ENCODE measurements around the gene CSPG4.
"Not testable (repeated sequence)": the region's sequence is repeated elsewhere in the genome, so short reads cannot be mapped to it uniquely, and the experiment has no call there.

Gene CSPG4

DNA sequence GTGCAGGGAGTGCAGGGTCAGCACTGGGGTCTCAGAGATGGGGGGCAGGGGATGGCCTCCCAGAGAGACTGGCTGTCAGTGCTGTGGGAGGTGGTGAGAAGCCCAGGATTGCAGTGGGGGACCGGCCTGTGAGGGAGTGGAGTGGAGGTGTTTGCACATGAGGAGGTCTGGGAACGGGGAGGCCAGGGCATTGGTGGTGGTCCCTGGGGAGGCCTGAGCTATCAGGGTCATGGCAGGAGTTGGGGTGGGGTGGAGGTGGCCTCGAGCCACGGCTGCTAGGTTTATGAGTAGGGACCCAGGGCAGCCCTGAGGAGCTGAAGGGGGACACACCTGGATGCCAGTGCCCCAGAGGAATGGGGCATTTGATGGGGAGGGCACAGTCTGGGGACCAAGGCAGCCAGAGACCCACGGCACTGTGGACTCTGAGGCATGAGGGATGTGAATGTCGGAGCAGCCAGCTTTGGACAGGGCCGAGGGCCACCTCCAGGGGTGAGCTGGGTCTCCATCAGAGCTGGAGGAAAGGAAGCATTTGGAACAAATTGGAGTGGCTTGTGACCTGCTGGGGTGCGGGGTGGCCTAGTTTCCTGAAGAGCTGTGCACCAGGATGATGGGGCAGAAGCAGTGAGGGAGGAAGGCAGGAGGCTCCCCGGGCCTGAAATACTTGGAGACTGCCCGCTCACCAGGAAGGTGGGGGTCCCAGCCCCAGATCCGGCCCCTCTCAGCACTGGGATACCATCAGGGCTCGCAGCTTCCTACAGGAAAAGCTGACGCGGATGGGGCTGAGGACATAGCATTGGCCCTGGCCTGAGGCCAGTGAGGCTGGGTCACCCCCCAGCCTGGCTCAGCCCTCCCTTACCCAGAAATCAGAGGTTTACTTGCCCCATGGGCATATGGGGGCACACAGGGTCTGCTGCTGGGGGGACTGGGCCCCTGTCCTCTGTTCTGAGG is 9.5 kb upstream of the CSPG4 start:
- Mint-ChIP-seq H3K36me3 (ENCODE audit: low read depth) (no peaks in the 10 kb centered on the region), H3K9me3 (no peaks in the 10 kb centered on the region), H3K4me3 (no peak overlapping the region), H3K27ac (peak overlapping the region; percentile 8), H3K4me1 (ENCODE audit: low read depth) (peaks cover 4% of the 10 kb centered on the region), H3K27me3 (ENCODE audit: low read depth) (no peaks in the 10 kb centered on the region)

- no peaks in the 10 kb centered on the region for H3K9me3 Mint-ChIP-seq
- peak overlapping the region; percentile 21 for H3K27ac Mint-ChIP-seq
- H3K4me1 Mint-ChIP-seq (ENCODE audit: low read depth): peaks cover 4% of the 10 kb centered on the region
- H3K4me3 Mint-ChIP-seq: no peak overlapping the region
- H3K27me3 Mint-ChIP-seq (ENCODE audit: low read depth): no peaks in the 10 kb centered on the region
- no peaks in the 10 kb centered on the region for H3K36me3 Mint-ChIP-seq (ENCODE audit: low read depth)
Observed at GRCh38 chr15:75721480-75721922, 8.9 kb upstream of the CSPG4 start.

- H3K36me3 Mint-ChIP-seq (ENCODE audit: low read depth): no peaks in the 10 kb centered on the region
- H3K9me3 Mint-ChIP-seq: no peaks in the 10 kb centered on the region
- H3K27me3 Mint-ChIP-seq (ENCODE audit: low read depth): no peaks in the 10 kb centered on the region
- no peak overlapping the region for H3K4me3 Mint-ChIP-seq
- peak overlapping the region; percentile 21 for H3K27ac Mint-ChIP-seq
- H3K4me1 Mint-ChIP-seq (ENCODE audit: low read depth): peaks cover 4% of the 10 kb centered on the region
Observed at GRCh38 chr15:75720787-75721479, 8.3 kb upstream of the CSPG4 start.

- Mint-ChIP-seq H3K9me3 (no peaks in the 10 kb centered on the region), H3K4me1 (ENCODE audit: low read depth) (peaks cover 4% of the 10 kb centered on the region), H3K27me3 (ENCODE audit: low read depth) (no peaks in the 10 kb centered on the region), H3K36me3 (ENCODE audit: low read depth) (no peaks in the 10 kb centered on the region), H3K27ac (no peak overlapping the region), H3K4me3 (no peak overlapping the region)
Observed at GRCh38 chr15:75720297-75720696, 7.6 kb upstream of the CSPG4 start.

DNA sequence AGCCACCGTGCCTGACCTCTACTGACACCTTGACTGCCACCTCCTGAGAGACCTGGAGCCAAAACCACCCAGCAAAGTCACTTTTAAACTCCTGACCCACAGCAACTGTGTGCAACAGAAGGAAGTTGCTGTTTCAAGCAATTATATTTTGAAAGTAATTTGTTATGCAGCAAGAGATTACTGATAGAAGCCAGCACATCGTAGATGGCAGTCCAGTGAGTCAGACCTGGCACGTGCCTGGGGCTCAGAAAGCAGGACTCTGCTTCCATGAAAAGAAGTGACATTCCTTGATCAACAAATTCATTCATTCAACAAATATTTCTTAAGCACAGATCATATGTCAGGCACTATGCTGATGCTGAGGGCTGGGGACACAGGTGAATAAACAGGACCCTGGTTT is 5.7 kb upstream of the CSPG4 start:
- H3K4me3 Mint-ChIP-seq: no peak overlapping the region
- H3K4me1 Mint-ChIP-seq (ENCODE audit: low read depth): peaks cover 4% of the 10 kb centered on the region
- H3K27me3 Mint-ChIP-seq (ENCODE audit: low read depth): peaks cover 13% of the 10 kb centered on the region
- no peak overlapping the region for H3K27ac Mint-ChIP-seq
- no peaks in the 10 kb centered on the region for H3K36me3 Mint-ChIP-seq (ENCODE audit: low read depth)
- no peaks in the 10 kb centered on the region for H3K9me3 Mint-ChIP-seq

DNA sequence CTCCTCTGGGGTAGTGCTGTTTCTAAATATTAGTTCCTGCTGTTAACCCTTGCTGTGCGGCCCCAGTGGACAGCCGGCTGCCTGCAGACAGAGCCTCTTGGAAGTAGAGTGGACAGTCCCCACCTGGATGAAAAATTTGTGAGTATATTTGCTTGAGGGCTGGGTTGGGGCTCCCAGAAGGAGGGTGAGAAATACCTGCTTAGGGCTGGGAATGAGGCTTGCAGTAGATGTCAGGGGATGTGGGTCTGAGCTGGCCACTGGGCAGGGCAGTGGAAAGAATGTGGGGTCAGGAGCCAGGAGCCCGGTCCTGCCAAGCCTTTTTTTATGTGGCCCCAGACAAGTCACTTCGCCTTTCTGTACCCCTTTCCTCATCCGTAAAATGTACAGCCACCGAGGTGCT is 4.4 kb upstream of the CSPG4 start:
- H3K27me3 Mint-ChIP-seq (ENCODE audit: low read depth): peaks cover 17% of the 10 kb centered on the region
- H3K36me3 Mint-ChIP-seq (ENCODE audit: low read depth); H3K9me3 Mint-ChIP-seq; H3K4me1 Mint-ChIP-seq (ENCODE audit: low read depth); H3K4me3 Mint-ChIP-seq; H3K27ac Mint-ChIP-seq: not testable (repeated sequence)

DNA sequence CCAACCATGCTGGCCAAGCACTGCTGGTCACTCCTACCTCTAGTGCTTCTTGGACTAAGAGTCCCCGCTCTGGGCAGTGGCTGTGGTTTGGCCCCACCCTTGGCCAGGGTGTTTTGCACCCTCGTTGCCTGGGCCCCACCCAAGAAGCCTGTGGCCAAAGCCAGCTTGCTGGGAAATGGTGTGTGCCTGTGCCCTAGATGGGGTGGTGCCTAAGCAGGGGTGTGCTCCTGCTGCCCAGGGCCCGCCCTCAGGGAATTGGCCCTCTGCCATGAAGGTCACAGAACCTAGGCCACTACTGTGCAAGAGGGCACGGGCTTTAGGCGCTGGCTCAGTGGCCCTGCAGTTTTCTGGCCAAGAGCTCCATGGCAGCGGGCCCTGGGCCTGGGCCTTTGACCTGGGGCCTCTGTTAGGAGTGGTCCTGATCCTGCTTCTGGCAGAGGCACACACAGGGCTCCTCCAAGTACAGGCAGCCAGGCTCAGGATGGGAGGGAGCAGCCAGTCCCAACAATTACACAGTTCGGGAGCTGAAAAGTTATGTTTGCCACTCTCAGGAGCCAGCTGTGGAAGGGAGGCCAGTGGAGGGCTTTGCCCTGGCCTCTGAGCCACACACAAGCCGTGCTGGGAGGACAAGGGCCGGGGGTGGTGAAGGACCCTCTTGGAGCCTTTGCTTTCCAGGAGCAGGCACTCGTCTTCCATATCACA is 3.8 kb upstream of the CSPG4 start:
- not testable (repeated sequence) for H3K36me3 Mint-ChIP-seq (ENCODE audit: low read depth); H3K27ac Mint-ChIP-seq; H3K4me3 Mint-ChIP-seq; H3K9me3 Mint-ChIP-seq; H3K4me1 Mint-ChIP-seq (ENCODE audit: low read depth)
- H3K27me3 Mint-ChIP-seq (ENCODE audit: low read depth): peaks cover 21% of the 10 kb centered on the region

- H3K27ac Mint-ChIP-seq; H3K4me1 Mint-ChIP-seq (ENCODE audit: low read depth); H3K36me3 Mint-ChIP-seq (ENCODE audit: low read depth); H3K9me3 Mint-ChIP-seq; H3K4me3 Mint-ChIP-seq: not testable (repeated sequence)
- peaks cover 22% of the 10 kb centered on the region for H3K27me3 Mint-ChIP-seq (ENCODE audit: low read depth)
Observed at GRCh38 chr15:75715312-75715832, 2.7 kb upstream of the CSPG4 start.

DNA sequence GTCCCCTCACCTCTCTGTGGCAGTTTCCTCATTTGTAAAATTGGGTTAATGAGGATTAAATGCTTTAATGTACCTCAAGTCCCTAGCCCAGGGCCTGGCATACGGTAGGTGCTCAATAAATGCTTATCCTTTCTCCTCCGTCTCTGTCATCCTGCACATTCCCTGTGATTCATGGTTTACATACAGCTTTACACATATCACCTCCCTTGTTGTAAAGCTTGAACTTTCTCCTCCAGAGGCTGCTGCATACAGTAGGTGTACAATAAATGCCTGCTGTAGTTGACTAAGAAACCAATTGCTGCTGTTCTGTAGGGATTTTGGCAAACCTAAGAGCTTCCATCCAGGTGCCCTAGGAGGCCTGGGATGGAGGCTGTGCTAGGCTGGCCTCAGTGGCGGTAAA is 1.5 kb upstream of the CSPG4 start:
- Mint-ChIP-seq H3K9me3 (no peaks in the 10 kb centered on the region), H3K36me3 (ENCODE audit: low read depth) (no peaks in the 10 kb centered on the region), H3K4me3 (no peak overlapping the region), H3K4me1 (ENCODE audit: low read depth) (no peaks in the 10 kb centered on the region), H3K27ac (peak overlapping the region; percentile 43), H3K27me3 (ENCODE audit: low read depth) (peaks cover 22% of the 10 kb centered on the region)

- H3K27ac Mint-ChIP-seq: peak overlapping the region; percentile 45
- H3K27me3 Mint-ChIP-seq (ENCODE audit: low read depth): peaks cover 22% of the 10 kb centered on the region
Observed at GRCh38 chr15:75713338-75713895, 769 bp upstream of the CSPG4 start.

DNA sequence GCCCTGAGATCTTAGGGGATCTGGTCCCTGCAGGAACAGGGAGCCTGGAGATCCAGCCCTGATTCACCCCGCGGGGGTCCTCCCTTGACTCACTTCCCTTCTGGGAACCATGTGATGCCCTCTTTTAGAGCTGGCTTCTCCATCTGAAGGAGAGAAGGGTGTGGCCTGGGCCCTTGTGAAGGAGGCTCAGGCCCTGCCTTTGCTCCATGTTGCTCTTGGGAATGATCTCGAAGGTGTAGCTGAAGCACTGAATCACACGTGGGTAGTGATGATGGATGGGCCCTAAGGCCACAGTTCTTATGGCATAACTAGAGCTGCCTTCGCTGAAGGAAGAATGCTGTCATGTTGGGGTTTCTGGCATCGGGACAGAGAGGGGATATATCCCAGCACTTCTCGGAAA is 1.2 kb downstream of the CSPG4 start:
- H3K4me1 Mint-ChIP-seq (ENCODE audit: low read depth); H3K9me3 Mint-ChIP-seq; H3K27ac Mint-ChIP-seq; H3K36me3 Mint-ChIP-seq (ENCODE audit: low read depth); H3K4me3 Mint-ChIP-seq: not testable (repeated sequence)
- H3K27me3 Mint-ChIP-seq (ENCODE audit: low read depth): peaks cover 22% of the 10 kb centered on the region

More at GRCh38 chr15:75713338-75713895, 769 bp upstream of the CSPG4 start:
- H3K9me3 Mint-ChIP-seq: no peaks in the 10 kb centered on the region
- H3K4me3 Mint-ChIP-seq: no peak overlapping the region
- H3K4me1 Mint-ChIP-seq (ENCODE audit: low read depth): no peaks in the 10 kb centered on the region
- no peaks in the 10 kb centered on the region for H3K36me3 Mint-ChIP-seq (ENCODE audit: low read depth)

GRCh38 chr15:75710874-75711273 is 1.8 kb downstream of the CSPG4 start:
- not testable (repeated sequence) for H3K4me3 Mint-ChIP-seq; H3K4me1 Mint-ChIP-seq (ENCODE audit: low read depth)
- peaks cover 22% of the 10 kb centered on the region for H3K27me3 Mint-ChIP-seq (ENCODE audit: low read depth)

GRCh38 chr15:75709458-75709857 is 3.2 kb downstream of the CSPG4 start:
- H3K4me1 Mint-ChIP-seq (ENCODE audit: low read depth); H3K27ac Mint-ChIP-seq; H3K4me3 Mint-ChIP-seq; H3K9me3 Mint-ChIP-seq; H3K36me3 Mint-ChIP-seq (ENCODE audit: low read depth): not testable (repeated sequence)
- peaks cover 19% of the 10 kb centered on the region for H3K27me3 Mint-ChIP-seq (ENCODE audit: low read depth)

More at GRCh38 chr15:75710874-75711273, 1.8 kb downstream of the CSPG4 start:
- not testable (repeated sequence) for H3K9me3 Mint-ChIP-seq; H3K27ac Mint-ChIP-seq; H3K36me3 Mint-ChIP-seq (ENCODE audit: low read depth)

DNA sequence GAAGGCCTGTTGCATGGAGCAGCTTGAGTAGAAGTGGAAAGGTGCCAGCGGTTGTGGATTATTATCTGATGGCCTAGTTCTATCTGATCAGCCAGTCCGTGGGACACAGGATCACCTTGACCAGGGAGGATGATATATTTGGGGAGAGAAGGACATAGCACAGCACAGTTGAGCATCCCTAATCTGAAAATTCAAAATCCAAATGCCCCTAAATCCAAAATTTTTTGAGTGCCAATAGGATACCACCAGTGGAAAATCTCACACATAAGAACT is 6.0 kb downstream of the CSPG4 start:
- Mint-ChIP-seq H3K4me1 (ENCODE audit: low read depth) (peaks cover 2% of the 10 kb centered on the region), H3K4me3 (no peak overlapping the region), H3K27me3 (ENCODE audit: low read depth) (peaks cover 3% of the 10 kb centered on the region), H3K36me3 (ENCODE audit: low read depth) (no peaks in the 10 kb centered on the region), H3K9me3 (no peaks in the 10 kb centered on the region), H3K27ac (no peak overlapping the region)

Data from T-helper 1 cell treated with Interleukin-12 subunit alpha and Interleukin-12 subunit beta and Interleukin-4 antibody, amounts not matched to agents 30 μg/mL and 1 μg/mL, for 36 hours (primary cell).